Chondrocyte (in vitro differentiated cells): ENCODE data around the gene CACNA1C. TPM values are rescaled to one million over a fixed set of nuclear protein-coding genes. Genes with fewer than 3 reads are reported as not detected.

Experiments used
- DNase-seq: peaks from one replicate; pipeline ENCODE4 v3.0.0; 2021; ENCODE audit warnings: mixed read lengths, low spot score
- H3K27ac Mint-ChIP-seq: one replicate; pipeline ENCODE4 v1.8.0; 2021; ENCODE audit warnings: mild to moderate bottlenecking, moderate library complexity, mixed read lengths; ENCODE audit not compliant: unreplicated experiment
- H3K27me3 Mint-ChIP-seq: 2 replicates; pipeline ENCODE4 v1.8.0; 2021; ENCODE audit warnings: low read depth, mixed read lengths
- H3K36me3 Mint-ChIP-seq: 2 replicates; pipeline ENCODE4 v1.8.0; 2021; ENCODE audit warnings: low read depth, mixed read lengths
- H3K4me1 Mint-ChIP-seq: 2 replicates; pipeline ENCODE4 v1.8.0; 2021; ENCODE audit warnings: low read depth, mild to moderate bottlenecking, mixed read lengths
- H3K4me3 Mint-ChIP-seq: one replicate; pipeline ENCODE4 v1.8.0; 2021; ENCODE audit warnings: mild to moderate bottlenecking, moderate library complexity, mixed read lengths; ENCODE audit not compliant: unreplicated experiment
- H3K9me3 Mint-ChIP-seq: 2 replicates; pipeline ENCODE4 v1.8.0; 2021; ENCODE audit warnings: low read depth, mixed read lengths
- CTCF ChIP-seq: fragments of 200-600 bp; sonication (generic); IDR thresholded peaks from 2 replicates; pipeline ENCODE4 v1.5.0; 2021; ENCODE audit warnings: antibody characterized with exemption, mild to moderate bottlenecking, moderate library complexity
- total RNA-seq: library from RNA; stranded (reverse); gene quantifications from 3 replicates; pipeline ENCODE4 v1.2.1, GENCODE V29; 2021

The CACNA1C gene
- total RNA-seq, 1 donor from 2014 or later = 27.0 TPM

GRCh38 chr12:2482938-2483660 is 430.3 kb downstream of the CACNA1C start:
- H3K36me3 Mint-ChIP-seq = peaks cover 15% of the 10 kb centered on the region
- H3K9me3 Mint-ChIP-seq = no peaks in the 10 kb centered on the region
- H3K4me1 Mint-ChIP-seq = peaks cover 4% of the 10 kb centered on the region
- H3K27me3 Mint-ChIP-seq = no peaks in the 10 kb centered on the region
- no peak for DNase-seq
- no peak for TF ChIP-seq CTCF
- no peak overlapping the region for H3K27ac Mint-ChIP-seq
- H3K4me3 Mint-ChIP-seq = no peak overlapping the region

GRCh38 chr12:2483713-2484112 is 430.9 kb downstream of the CACNA1C start:
- TF ChIP-seq CTCF = no peak
- Mint-ChIP-seq H3K4me3 (no peak overlapping the region), H3K9me3 (no peaks in the 10 kb centered on the region), H3K27me3 (no peaks in the 10 kb centered on the region), H3K27ac (no peak overlapping the region), H3K36me3 (peaks cover 14% of the 10 kb centered on the region), H3K4me1 (peaks cover 4% of the 10 kb centered on the region)
- no peak for DNase-seq

GRCh38 chr12:2484141-2484776 is 431.5 kb downstream of the CACNA1C start:
- H3K9me3 Mint-ChIP-seq = no peaks in the 10 kb centered on the region
- no peaks in the 10 kb centered on the region for H3K27me3 Mint-ChIP-seq
- TF ChIP-seq CTCF = no peak
- no peak overlapping the region for H3K27ac Mint-ChIP-seq
- no peak overlapping the region for H3K4me3 Mint-ChIP-seq
- peaks cover 4% of the 10 kb centered on the region for H3K4me1 Mint-ChIP-seq
- DNase-seq = no peak
- peaks cover 14% of the 10 kb centered on the region for H3K36me3 Mint-ChIP-seq

- no peak overlapping the region for H3K4me3 Mint-ChIP-seq
- H3K4me1 Mint-ChIP-seq = peaks cover 4% of the 10 kb centered on the region
- H3K36me3 Mint-ChIP-seq = peaks cover 11% of the 10 kb centered on the region
- no peak for TF ChIP-seq CTCF
- H3K9me3 Mint-ChIP-seq = no peaks in the 10 kb centered on the region
- no peak overlapping the region for H3K27ac Mint-ChIP-seq
- DNase-seq = no peak
- no peaks in the 10 kb centered on the region for H3K27me3 Mint-ChIP-seq
Measured at GRCh38 chr12:2485681-2486080, 432.9 kb downstream of the CACNA1C start.

- Mint-ChIP-seq H3K36me3 (peaks cover 11% of the 10 kb centered on the region), H3K27ac (no peak overlapping the region), H3K4me1 (peaks cover 4% of the 10 kb centered on the region), H3K9me3 (no peaks in the 10 kb centered on the region), H3K4me3 (no peak overlapping the region), H3K27me3 (no peaks in the 10 kb centered on the region)
- no peak for TF ChIP-seq CTCF
- no peak for DNase-seq
Measured at GRCh38 chr12:2486796-2487195, 434.0 kb downstream of the CACNA1C start.
